Upper lobe of right lung (tissue), 1 donor: ENCODE results near the gene KCTD2. TPM values are rescaled to one million over a fixed set of nuclear protein-coding genes. Genes with fewer than 3 reads are reported as not detected.

Source experiments
- ATAC-seq: fragments of 200-7000 bp; cut with Tn5 transposase; one replicate; pipeline ENCODE4 v1.9.1; 2020; ENCODE audit warnings: mild to moderate bottlenecking, moderate library complexity
- DNase-seq: peaks from one replicate; pipeline ENCODE4 v3.0.0-alpha.2; 2020
- H3K27ac ChIP-seq: fragments of 200-600 bp; one replicate; pipeline ENCODE4 v1.8.0; 2022
- H3K27me3 ChIP-seq: fragments of 200-600 bp; one replicate; pipeline ENCODE4 v1.8.0; 2022; ENCODE audit warnings: mild to moderate bottlenecking
- H3K36me3 ChIP-seq: fragments of 200-600 bp; one replicate; pipeline ENCODE4 v1.8.0; 2022
- H3K4me1 ChIP-seq: fragments of 200-600 bp; one replicate; pipeline ENCODE4 v1.8.0; 2022
- H3K4me3 ChIP-seq: fragments of 200-600 bp; one replicate; pipeline ENCODE4 v1.8.0; 2022; ENCODE audit warnings: mild to moderate bottlenecking
- H3K9me3 ChIP-seq: fragments of 200-600 bp; one replicate; pipeline ENCODE4 v1.8.0; 2022
- intact Hi-C: fragments of 100-400 bp; cut with DNase I; formaldehyde crosslinking; loops from one replicate; pipeline ENCODE4 v1.11.0; 2022
- long read RNA-seq: library from polyadenylated mRNA; unstranded; transcript quantifications from one replicate; pipeline ENCODE4 v2.0.0, GENCODE V29; 2021
- total RNA-seq: library from RNA; stranded (reverse); fragmentation: NEBNext Ultra II Directional; extraction: Animal tissue kit (Norgen Biotek cat#: 25700); gene quantifications from one replicate; pipeline ENCODE4 v1.2.1, GENCODE V29; 2021
- TF ChIP-seq, protein P1 (sequence below): fragments of 200-600 bp; IDR thresholded peaks from one replicate; pipeline ENCODE4 v1.8.0; 2022; ENCODE audit warnings: antibody characterized with exemption
- donor health status: DM: no; HTN: yes; CAD: no; lungs with severe emphysema.

KCTD2 gene, protein sequence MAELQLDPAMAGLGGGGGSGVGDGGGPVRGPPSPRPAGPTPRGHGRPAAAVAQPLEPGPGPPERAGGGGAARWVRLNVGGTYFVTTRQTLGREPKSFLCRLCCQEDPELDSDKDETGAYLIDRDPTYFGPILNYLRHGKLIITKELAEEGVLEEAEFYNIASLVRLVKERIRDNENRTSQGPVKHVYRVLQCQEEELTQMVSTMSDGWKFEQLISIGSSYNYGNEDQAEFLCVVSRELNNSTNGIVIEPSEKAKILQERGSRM
- total RNA-seq, result 25.3 TPM
- long read RNA-seq, transcript KCTD2-201 (6 exons, 3,635 nt), result major isoform, 32 of 51 reads
- long read RNA-seq, partial matches to known transcripts, result 1 of 51 reads
- long read RNA-seq, other reads (novel, unspliced or antisense), result 18 of 51 reads

DNA sequence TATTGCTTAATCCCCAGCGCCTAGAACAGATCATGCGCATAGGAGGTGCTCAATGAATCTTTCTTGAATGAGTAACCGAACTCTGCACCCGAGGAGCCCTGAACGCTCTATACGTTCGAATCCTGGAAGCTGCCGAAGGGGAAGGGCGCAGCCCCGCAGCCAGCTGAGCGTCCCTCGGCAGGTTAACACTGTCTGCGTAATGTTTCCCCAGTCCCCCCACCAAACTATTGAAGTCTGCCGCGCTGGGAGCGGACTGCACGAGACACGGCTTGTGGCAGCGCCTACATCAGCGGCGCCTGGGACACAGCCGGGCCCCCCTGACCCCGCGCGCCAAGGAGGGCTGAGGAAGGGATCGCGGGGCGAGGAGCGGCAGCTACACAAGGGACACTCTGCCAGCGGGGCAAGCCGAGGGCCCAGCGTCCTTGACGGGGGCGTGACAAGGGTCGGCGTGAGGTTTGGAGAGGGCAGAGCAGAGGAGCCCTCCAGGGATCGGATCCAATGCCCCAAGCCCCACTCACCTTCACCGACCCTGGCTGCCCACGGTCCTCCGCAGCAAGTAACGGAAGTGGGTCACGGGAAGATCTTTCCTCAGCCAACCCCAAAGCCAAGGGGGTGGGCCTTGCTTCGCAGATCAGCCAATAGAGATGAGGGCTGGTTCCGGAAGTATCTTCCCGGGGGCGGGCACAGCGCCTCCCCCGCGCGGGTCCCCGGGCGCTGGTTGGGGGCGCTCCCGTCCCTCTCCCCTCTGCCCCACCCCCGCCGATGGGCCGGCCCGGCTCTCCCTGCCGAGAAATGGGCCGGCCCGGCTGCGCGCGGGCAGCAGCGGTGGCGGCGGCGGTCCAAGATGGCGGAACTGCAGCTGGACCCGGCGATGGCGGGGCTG lies at the start of gene KCTD2, which contains the start of gene ATP5PD:
Gene KCTD2, plus strand, starts transcription at position 819 of the 883 bp plus-strand sequence. Its CDS starts 26 bp downstream, at position 845.
Gene ATP5PD, minus strand, starts transcription at position 563 of the 883 bp plus-strand sequence. CDS start 4,319 bp downstream, outside the sequence.
- ATAC-seq, result peak; percentile 100
- Histone ChIP-seq H3K36me3 (peaks cover 15% of the 10 kb centered on the region), H3K27me3 (no peaks in the 10 kb centered on the region), H3K4me1 (peaks cover 25% of the 10 kb centered on the region), H3K27ac (peak within 1 kb of the TSS; percentile 98), H3K9me3 (no peaks in the 10 kb centered on the region), H3K4me3 (peak within 1 kb of the TSS; percentile 98)
- peak; percentile 98 for DNase-seq
- intact Hi-C loops, result no loop called here
- TF ChIP-seq, protein P1, sequence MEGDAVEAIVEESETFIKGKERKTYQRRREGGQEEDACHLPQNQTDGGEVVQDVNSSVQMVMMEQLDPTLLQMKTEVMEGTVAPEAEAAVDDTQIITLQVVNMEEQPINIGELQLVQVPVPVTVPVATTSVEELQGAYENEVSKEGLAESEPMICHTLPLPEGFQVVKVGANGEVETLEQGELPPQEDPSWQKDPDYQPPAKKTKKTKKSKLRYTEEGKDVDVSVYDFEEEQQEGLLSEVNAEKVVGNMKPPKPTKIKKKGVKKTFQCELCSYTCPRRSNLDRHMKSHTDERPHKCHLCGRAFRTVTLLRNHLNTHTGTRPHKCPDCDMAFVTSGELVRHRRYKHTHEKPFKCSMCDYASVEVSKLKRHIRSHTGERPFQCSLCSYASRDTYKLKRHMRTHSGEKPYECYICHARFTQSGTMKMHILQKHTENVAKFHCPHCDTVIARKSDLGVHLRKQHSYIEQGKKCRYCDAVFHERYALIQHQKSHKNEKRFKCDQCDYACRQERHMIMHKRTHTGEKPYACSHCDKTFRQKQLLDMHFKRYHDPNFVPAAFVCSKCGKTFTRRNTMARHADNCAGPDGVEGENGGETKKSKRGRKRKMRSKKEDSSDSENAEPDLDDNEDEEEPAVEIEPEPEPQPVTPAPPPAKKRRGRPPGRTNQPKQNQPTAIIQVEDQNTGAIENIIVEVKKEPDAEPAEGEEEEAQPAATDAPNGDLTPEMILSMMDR, result peak; percentile 7

DNA sequence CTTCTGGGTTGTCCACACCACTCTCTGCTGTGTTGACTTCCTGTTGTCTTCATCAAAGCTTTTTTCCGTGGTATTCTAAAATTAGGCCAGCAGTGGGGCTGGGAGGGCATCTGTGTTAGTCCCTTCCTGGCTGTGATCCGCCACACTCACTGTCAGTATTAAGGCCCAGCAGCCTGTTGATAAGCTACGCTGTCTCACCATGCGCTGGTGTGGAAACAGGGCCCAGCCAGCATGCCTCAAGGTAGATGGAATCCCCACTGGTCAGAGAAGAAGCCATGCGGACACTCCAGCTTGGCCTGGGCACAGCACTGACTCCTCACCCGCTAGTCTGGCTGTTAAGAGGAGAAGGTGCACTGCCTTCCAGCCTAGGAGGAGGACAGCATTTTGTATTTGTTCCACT lies 48.2 kb upstream of the KCTD2 start:
- DNase-seq (no peak), ATAC-seq (no peak)
- intact Hi-C loops, result no loop called here
- no peaks in the 10 kb centered on the region for H3K27me3 ChIP-seq
- peaks cover 15% of the 10 kb centered on the region for H3K36me3 ChIP-seq
- H3K4me3 ChIP-seq, result no peak overlapping the region
- no peak overlapping the region for H3K27ac ChIP-seq
- no peaks in the 10 kb centered on the region for H3K9me3 ChIP-seq
- H3K4me1 ChIP-seq, result no peaks in the 10 kb centered on the region
- TF ChIP-seq, protein P1, result no peak

DNA sequence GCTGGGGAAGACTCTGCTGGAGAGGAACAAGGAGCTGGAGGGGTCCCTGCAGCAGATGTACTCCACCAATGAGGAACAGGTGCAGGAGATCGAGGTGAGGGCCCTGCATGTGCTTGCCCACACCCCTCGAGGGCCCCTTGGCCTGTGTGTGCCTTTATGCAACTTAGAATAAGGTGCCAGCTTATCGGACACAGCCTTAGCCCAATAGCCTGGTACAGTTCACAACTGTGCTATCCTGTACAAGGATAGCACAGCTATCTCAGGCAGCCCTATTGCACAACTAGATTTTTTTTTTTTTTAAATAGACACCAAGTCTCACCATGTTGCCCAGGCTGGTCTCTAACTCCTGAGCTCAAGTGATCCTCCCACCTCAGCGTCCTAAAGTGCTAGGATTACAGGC lies 47.5 kb upstream of the KCTD2 start:
- H3K4me1 ChIP-seq, result no peaks in the 10 kb centered on the region
- no peak overlapping the region for H3K27ac ChIP-seq
- intact Hi-C loops, result no loop called here
- H3K27me3 ChIP-seq, result no peaks in the 10 kb centered on the region
- TF ChIP-seq, protein P1, result no peak
- H3K4me3 ChIP-seq, result no peak overlapping the region
- DNase-seq, result no peak
- H3K36me3 ChIP-seq, result peaks cover 15% of the 10 kb centered on the region
- H3K9me3 ChIP-seq, result no peaks in the 10 kb centered on the region
- no peak for ATAC-seq

DNA sequence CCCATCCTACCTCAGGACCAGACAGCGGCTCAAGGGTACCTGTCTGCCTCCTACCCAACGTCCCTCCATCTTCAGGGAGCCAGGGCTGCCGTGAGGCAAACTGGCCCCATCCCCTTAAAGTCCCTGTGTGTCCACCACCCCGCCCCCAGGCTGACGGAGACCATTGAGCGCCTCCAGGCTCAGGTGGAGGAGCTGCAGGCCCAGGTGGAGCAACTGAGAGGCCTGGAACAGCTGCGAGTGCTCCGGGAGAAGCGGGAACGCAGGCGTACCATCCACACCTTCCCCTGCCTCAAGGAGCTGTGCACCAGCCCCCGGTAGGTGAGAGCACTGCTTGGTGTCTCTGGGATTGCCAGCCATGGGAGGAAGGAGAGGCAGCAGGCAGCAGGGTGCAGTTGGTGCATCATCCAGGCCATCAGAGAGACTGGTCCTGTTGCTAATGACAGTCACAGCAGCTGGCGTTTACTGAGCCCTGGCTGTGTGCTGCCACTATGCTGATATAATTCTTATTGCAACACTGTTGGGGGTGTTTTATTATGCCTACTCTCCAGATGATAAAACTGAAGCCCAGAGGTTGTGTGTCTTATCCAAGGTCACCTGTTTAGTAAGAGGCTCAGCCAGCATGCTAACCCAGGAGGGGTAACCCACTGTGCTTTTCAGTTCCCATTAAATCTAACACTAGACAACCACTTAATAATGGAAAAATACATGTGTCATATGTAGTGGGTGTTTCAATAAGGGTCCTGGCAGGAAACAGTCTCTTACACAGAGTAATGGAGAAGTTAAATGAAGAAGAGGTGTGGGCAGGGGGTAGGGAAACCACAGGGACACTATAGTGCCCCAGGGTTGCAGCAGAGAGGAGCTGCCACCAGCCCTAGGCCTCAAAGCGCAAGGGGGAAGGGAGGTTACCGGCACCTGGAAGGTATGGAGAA lies 44.8 kb upstream of the KCTD2 start:
- Histone ChIP-seq H3K4me1 (no peaks in the 10 kb centered on the region), H3K27ac (no peak overlapping the region), H3K27me3 (no peaks in the 10 kb centered on the region), H3K4me3 (no peak overlapping the region), H3K9me3 (no peaks in the 10 kb centered on the region), H3K36me3 (peaks cover 15% of the 10 kb centered on the region)
- ATAC-seq (peak; percentile 5), DNase-seq (no peak)
- TF ChIP-seq, protein P1, result no peak
- intact Hi-C loops, result no loop called here
